KG1 (cell line): ENCODE data around the gene FAM81B.

Experiments used
- DNase-seq: peaks from one replicate; lab custom pipeline; 2025; lab: John Stamatoyannopoulos, UW

The FAM81B gene

DNA sequence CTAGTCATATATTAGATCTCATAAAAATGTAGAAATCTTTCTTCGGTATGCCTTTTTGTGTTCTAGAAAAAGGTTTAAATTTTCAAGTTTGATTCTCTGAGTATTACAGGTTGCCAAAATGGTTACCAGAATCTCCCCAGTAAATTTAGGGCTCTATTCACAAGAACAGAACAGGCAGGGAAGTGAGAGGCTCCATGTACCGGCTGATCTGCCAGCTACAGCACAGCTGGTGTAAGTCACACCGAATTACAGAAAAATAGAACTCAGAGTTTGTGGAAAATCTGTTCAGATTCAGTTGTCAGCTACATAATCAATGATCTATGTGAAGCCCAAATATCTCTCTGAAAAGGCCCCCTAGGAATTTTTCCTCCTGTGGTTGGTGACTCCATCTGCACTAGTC lies 10.5 kb downstream of the FAM81B start:
- no peak for DNase-seq

DNA sequence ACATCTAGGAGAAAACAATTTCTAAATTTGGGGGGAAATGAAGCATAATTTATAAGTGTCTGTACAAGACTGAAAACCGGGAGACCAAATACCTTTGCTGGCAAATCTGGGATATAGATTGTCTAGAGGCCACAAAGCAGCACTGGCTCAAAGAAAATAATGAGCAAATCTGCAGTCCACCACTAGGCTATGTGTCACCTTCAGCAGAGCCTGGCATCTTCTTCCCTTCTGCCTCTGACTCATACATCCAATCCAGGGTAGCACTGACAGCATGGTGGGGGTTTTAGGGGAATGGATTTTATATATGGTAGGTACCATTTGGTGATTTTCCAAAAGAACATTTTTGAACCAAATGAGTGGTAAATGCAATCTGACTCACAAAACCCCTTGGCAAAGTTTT lies 12.8 kb downstream of the FAM81B start:
- no peak for DNase-seq

DNA sequence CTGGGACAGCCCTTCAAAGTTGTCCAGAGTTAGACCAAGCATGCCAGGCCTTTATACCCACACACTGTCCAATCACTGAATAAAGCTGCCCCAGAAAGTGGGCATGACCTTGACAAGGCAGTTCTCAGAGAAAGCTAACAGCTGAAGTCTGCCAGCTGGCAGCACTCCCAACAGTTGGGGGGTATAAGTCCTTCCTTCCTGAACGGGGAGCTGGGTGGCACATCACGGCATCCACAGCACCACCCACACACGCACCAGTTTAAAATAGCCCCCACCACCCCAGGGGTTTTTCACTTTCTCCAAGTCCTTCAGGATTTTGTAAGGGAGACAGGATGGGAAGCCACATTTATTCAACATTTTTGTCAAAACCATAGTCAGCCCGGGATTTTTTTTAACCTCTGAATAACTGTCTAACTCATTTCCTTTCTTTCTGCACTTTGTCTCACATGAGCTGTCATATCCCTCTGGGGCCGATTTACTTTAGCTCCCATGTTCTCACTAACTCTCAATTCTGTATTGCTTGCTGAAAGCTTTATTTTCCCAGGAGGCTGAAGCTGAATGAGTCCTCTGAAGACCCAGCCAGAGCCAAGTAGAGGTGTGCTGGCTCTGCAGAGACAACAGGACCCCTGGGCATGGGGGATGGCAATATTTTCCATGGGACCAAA lies 15.4 kb downstream of the FAM81B start:
- DNase-seq: no peak

DNA sequence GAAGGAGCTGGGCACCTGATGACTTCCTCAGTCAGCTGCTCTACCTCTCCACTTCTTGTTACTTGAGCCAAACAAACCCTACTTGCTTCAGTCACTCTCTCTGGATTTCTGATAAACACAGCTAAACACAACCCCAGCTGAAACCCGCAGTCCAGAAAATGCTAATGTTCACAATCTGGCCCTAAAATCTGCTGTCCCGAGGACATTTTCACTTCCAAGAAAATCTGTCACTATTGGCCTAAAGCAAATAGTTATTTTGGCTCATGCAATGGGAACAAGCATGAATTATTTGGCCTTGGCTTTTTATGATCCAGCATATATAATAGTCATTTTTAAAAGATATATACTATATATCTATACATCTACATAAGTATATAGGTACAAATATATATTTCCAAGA lies 19.1 kb downstream of the FAM81B start:
- DNase-seq: no peak

DNA sequence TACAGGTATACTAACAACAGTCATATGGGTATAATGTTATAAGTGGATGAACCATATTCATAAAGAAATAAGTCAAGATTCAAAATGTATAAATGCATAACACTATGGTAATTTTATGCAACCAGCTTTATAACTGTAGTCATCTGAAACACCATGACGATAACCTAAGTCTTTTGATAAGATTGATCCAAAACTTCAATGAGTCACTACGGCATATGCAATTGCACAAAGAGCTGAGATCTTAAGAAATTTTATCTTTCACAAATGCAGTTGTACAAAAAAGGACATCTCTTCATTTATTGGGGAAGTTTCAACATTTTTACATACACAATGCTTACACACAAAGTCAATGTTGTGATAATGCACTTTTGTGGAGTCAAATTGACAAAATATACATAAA lies 20.3 kb downstream of the FAM81B start:
- no peak for DNase-seq

DNA sequence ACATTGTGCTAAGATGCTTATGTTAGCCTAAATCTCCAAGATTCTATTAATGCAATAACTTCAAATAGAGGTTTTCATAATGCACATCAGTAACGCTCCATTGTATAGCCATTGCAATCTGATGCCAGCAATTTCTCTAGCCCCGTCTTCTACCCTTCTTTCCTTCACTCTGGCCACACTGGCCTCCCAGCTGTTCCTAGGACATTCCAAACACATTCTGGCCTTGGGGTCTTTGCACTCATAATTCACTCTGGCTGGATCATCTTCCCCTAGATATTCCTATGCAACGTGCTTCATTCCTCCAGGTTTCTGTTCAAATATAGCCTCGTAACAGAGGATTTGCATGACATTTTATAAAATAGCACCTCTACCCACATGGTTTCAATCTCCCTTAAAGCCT lies 23.3 kb downstream of the FAM81B start:
- DNase-seq: no peak

DNA sequence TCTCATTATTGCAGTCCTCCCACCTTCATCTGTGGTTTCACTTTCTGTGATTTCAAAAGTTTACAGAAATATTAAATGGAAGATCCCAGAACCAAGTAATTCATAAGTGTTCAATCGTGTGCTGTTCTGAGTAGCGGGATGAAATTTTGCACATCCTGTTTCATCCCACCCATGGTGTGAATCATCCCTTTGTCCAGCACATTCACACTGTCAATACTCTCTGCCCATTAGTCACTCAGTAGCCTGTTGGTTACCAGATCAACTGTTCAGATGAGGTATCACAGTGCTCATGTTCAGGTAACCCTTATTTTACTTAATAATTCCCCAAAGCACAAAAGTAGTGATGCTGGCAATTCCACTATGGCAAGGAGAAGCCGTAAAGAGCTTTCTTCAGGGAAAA lies 26.8 kb downstream of the FAM81B start:
- DNase-seq: no peak

DNA sequence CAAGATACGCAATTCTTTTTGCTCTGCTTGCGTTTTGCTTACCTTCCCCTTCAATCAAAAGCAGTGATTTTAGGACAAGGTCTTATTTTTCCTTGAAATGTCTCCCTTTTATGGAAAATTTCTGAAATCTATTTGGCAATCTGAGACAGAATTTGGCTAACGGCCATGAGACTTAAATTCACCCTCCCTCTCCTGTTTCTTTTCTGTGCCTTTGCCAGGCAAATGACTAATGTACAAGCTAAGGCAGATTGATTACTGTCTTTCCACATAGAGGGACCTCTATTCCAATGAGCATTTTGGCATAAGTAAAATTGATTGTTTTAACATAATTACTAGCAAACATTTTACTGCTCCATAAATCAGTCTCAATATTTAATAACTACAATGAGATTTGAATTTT lies 31.7 kb downstream of the FAM81B start:
- no peak for DNase-seq

DNA sequence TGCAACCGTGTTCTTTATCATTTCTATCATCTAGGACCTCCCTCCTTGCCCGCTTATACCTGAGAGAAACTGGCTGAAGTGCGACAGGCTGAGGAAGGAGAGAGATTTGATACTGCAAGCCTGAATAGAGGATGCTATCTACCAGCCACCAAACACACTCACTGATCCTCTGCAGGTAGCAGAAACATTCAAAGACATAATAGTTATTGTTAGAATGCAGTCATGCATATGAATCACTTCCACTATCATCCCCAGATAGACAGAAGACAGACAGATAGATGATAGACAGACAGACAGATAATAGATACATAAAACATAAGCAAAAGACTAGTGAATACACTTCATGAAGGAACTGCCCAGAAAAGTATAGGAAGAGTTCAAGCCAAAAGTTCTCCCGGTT lies 32.9 kb downstream of the FAM81B start:
- DNase-seq: no peak

DNA sequence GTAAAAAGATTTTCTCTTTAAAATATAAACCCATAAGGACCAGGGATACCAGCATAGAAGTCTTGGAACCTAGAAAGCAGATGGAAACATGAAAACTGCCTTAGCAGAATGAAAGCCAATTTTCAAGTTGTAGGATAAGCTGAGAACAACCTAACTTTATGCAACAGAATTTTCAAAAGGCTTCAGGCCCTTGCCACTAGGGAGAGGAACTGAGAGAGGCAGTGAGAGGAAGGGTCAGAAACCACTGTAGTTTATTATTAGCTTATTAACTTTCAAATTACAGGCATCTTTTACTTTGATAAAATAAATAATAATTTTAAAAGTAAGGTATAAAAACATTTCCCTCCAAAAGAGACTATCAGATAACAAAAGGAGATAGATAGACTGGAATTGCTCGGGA lies 33.4 kb downstream of the FAM81B start:
- no peak for DNase-seq

DNA sequence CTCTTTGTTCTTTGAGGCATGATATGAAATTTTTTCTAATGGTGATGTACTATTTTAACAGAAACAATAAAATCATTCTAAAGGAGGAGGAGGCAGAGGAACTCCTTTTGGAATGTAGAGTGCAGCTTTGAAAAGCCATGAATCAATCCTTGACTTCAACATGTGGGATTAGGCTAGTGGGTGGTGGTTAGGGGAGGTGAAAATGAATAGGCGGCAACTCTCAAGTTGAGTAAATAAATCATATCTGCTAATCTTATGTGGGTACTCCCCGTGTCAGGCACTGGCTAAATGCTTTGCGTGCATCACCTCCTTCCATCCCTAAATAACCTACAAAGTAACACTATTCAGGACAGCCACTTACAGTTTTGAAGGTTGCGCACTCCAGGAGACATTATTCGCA lies 35.1 kb downstream of the FAM81B start:
- DNase-seq: no peak

DNA sequence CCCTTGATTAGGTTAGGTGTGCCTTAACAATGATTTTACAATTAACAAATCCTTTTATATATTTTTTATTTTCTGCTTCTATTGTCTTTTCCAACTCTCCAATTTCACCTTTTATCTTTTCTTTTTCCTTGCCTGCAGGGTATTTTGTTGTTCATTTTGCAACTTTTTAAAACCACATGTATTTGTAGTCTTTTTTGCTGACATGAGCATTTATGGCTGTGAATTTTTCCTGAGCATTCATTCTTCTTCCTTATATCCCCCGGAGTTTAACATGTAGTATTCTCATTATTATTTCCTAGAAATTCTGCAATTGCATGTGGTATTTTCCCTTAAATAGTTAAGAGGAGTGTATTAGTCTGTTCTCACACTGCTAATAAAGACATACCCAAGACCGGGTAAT lies 41.6 kb downstream of the FAM81B start:
- DNase-seq: no peak

DNA sequence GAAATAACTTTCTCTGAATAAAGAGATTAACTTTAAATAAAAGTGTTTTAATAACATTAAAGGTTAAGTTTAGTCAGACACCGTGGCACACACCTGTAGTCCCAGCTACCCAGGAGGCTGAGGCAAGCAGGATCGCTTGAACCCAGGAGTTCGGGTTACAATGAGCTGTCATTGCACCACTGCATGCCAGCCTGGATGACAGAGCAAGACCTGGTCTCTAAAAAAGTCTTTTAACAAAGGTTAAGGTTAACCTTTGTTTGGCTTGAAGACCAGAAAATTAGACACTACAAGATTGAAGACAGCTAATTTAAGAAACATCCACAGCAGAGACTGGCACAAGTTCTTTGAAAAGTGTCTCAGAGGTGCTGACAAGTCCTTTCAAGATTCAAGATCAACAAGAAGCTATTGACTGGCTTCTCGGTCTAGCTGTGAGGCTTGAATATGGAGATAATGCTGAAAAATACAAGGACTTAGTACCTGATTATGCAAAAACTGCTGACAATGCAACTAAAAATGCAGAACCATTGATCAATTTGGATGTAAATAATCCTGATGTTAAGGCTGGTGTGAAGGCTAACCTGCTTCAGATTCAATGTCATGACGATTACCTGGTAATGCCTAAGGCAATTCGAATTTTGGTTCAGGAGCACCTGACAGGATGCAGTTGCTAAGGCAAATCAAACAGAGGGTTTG lies 48.8 kb downstream of the FAM81B start:
- DNase-seq: no peak

DNA sequence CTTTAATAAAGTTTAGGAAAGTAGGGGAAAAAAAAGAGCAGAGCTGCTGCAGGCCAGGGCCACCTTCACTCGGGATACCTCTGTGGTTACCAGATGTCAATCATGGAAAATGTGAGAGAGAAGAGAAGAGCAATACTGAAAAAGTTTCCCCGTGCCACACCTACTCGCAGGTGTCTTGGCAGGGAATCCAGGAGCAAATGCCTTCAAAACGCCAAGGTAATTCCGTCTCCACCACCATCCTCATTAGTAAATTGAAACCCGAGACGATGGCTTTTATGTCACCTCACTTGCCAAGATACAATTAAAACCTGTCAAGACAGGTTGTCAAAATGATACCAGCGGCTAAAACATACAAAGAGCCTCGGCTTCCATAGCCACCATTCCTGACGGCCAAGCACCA lies 49.7 kb downstream of the FAM81B start:
- no peak for DNase-seq

DNA sequence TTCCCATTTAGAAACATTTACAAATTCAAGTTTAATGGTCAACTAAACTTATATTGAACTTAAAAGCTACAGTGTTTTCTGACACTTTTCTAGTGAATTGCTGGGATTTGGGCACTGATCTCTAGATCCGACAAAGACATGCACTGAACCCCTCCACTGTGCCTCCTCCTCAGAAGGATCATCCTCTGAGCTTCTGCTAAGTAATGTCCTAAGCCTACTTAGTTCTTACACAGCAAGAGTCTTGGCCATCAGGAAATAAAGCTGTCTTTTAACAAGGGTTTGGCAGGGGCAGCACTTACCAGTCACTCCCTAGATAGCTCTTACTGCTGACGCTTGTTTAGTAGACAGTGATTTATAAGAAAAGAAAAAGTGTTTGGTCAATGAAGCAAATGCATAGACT lies 50.5 kb downstream of the FAM81B start:
- no peak for DNase-seq

DNA sequence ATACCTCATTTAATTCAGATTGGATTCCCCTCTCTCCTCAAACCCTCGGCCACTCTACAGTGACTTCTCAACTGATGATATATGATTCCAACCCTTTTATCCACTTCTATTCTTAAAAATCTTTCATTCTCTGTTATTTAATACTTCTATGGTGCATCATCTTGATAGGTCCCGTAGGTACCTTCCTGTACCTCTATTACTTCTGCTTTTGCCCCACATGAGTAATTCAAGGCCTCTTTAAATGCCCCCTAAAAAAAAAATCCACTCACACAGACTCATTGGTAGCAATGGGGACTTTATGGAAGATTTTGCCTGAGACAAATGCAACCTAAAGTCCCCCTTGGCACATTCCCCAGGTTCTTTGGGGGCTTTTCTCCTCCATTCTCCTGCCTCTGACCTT lies 54.3 kb downstream of the FAM81B start:
- no peak for DNase-seq

DNA sequence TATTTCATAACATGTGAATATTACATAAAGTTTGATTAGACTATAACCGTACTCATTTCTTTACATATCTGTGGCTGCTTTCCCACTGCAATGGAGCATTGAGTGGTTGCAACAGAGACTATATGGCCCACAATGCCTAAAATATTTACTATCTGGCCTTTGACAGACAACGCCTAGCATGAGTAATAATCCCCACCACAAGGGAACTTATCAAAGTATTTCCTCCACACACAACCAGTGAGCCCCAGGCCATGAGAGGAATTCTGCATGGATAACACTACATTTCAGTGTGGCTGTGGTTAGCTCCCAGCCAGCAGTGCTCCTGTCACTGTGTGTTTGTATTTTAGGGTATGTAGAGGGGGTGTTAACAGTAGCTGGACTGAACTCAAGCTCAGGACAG lies 54.8 kb downstream of the FAM81B start:
- DNase-seq: no peak

DNA sequence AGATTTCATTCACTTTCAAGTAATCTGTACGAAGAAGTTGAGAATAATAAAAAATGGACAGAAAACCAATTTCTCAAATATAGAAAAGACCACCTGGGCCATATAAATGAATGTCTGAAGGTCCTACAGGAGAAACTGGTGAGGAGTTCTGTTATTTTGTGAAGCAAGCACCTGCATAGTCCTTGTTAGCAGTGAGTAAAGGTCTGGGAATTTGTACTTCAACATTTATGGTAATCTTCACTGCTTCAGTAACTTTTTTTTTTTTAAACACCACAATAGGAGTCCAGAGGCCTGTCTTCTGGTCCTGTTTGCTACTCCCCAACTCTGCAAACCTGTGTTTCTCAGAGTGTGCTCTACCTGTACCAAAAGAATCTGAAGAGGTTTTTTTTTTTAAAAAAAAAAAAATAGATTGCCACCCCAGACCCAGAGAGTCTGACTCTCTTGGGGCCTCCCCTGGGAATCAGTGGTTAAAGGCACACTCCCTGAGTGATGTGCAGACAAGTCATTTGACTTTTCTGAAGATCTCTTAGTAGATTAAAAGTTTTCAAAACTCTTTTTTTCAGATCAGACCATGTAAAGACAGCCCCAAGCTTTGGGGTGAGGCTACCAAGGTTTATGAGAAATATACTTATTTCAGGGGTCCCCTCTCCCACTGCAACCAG lies 55.5 kb downstream of the FAM81B start:
- no peak for DNase-seq

DNA sequence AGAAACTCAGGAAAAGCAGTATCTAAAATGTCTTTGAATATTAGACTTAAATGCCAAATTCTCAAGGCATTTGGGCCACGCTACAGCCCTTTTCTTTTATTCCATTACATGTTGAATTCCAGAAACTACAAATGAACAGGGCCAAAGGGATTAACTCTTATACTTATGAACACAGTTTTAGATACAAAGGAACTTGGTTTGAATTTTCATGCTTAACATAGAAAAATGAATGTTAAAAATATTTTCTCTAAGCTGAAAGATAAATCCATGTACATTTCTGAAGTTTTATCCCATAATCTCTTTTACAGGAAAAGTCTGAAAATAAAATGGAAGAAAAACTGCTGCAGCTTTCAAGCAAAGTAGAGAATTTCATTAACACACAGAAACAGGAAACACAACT lies 56.8 kb downstream of the FAM81B start:
- DNase-seq: no peak

DNA sequence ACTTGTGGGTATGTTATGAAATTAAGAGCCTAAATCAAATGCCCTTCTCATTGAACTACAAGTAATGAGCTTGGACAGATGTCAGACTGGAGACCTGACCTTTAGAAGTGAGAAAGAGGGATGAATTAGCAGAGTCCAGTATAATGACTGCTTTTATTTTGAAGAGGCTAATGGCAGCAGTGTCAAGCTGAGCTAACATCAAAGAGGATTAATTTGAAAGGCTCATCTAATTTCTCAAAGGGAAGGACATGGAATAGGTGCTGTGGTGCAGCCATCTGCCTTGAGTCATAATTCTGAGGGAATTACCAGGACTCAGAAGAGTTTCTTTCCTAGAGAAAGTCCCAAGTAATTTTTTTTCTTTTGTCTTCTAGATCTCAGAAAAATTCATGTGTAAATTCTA lies 57.6 kb downstream of the FAM81B start:
- no peak for DNase-seq

DNA sequence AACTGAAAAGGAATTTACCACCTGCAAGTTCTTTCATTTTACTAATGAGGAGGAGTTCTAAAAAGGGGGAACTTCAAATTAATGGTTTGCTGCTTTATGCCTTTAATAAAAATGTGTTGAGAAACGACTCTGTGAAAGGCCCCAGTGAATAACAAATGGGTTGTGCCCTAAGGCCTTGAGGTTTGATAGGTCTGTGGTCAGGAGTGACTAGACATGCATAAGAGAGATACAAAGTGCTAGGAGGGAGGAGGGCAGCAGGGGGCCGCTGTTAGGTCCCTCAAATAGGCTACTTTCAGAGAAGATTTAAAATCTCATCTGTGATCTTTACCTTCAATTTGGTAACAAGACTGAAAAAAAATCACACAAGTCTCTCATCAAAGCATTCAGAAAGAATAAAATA lies 58.3 kb downstream of the FAM81B start:
- no peak for DNase-seq

DNA sequence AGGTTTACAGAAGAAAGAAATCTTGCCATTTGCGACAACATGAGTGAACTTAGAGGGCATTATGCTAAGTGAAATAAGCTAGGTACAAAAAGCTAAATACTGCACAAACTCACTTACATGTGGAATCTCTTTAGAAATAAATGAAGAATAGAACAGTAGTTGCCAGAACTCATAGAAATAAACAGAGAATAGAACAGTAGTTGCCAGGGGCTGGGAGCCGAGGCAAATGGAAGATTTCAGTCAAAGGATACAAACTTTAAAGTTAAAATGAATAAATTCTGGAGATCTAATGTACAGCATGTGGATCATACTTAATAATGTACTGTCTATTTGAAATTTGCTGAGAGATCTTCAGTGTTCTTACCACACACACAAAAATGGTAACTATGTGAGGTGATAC lies 63.4 kb downstream of the FAM81B start:
- DNase-seq: no peak

DNA sequence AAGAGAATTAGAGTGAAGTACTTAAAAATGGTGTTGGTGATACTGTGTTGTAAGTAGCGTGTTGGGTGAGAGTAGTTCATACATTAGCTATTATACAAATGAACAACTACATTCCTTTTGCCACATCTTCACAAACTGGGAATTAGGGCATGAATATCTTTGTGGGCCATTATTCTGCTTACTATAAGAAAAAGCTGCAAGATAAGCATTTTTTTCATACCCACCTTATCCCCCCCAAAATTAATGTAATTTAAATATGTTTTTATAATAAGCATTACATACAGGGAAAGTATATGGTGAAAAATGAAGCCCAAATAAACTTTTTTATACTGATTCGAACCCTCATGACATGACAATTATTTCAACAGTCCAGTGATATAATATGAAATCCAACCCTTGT lies 69.5 kb downstream of the FAM81B start:
- DNase-seq: no peak

DNA sequence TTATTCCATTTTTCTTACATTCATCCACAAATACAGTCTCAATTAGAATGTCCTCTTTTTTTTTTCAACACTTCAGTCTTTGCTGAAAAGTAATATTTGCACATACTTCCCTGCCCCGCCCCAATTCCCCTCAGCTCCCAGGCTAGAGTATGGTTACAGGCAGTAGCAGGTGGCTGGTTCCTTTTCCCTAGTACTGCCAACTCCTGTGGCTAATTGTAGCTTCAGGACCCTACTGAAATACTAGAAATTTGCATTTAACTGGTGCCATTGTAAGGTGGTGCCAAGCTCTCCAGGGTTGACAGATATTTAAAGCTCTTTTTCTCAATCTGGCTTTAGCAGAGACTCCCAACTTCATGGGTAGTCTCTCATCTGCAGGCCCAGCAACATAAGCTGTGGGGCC lies 80.3 kb downstream of the FAM81B start:
- DNase-seq: no peak
